Central memory CD8-positive, alpha-beta T cell (primary cell): ENCODE results near the gene HDAC4.

Source experiments
- ATAC-seq: fragments of 150-1000 bp; cut with Tn5 transposase; replicated peaks from 2 replicates; pipeline ENCODE4 v1.10.0; 2022; ENCODE audit warnings: mild to moderate bottlenecking, moderate FRiP score, moderate number of reproducible peaks; ENCODE audit not compliant: poor library complexity, severe bottlenecking; ENCODE audit errors: extremely low read depth
- DNase-seq, 2 donors: peaks; one replicate each; pipeline ENCODE4 v3.0.0; 2021; ENCODE audit warnings: low spot score in 2 of 2
- H3K27ac Mint-ChIP-seq: one replicate; pipeline ENCODE4 v1.8.0; 2022; ENCODE audit warnings: low read depth, mild to moderate bottlenecking, moderate library complexity, mixed read lengths
- H3K27me3 Mint-ChIP-seq: one replicate; pipeline ENCODE4 v1.8.0; 2022; ENCODE audit warnings: mixed read lengths
- H3K36me3 Mint-ChIP-seq: one replicate; pipeline ENCODE4 v1.8.0; 2022; ENCODE audit warnings: mild to moderate bottlenecking, moderate library complexity, mixed read lengths; ENCODE audit not compliant: insufficient read depth
- H3K4me1 Mint-ChIP-seq: one replicate; pipeline ENCODE4 v1.8.0; 2022; ENCODE audit warnings: mixed read lengths
- H3K4me3 Mint-ChIP-seq: one replicate; pipeline ENCODE4 v1.8.0; 2022; ENCODE audit warnings: mild to moderate bottlenecking, moderate library complexity, mixed read lengths
- H3K9me3 Mint-ChIP-seq: one replicate; pipeline ENCODE4 v1.8.0; 2022; ENCODE audit warnings: mixed read lengths

HDAC4 gene

DNA sequence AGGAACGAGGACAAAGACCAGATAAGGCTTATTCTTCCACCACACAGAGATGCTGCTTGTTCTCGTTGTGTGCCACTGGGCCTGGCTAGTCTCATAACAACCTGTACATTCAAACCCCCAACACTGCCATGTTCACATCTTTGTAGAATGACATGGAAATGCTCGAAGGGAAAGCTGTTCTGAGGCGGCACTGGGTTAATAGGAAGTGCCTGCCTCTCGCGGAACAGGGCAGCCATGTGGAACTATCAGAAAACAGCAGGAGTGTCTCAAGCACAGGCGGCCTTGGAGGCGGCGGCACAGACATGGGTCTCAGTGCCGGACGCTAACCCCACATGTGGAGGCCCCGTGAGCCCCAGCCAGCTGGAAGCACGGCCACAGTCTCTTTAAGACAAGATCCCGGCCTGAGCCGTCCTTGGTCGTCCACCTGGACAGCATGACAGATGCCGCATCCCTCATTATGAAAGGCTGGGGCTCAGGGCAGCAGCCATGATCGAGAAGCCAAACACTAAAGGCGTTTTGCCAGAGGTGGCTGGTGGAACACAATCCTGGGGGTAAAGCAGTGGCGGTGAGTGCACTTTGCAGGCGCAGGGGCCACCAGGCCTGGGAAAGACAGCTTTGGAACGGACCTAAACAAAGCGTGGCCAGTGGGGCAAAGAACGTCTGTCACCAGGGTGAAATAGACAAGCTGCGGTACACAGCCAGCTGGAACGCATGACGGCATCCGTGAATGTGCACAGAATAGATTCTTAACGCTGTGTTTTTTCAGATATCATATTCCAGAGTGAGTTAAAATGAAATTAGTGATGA, 161.0 kb downstream of the HDAC4 start:
- H3K27ac Mint-ChIP-seq: no peak overlapping the region
- peaks cover 47% of the 10 kb centered on the region for H3K4me1 Mint-ChIP-seq
- H3K27me3 Mint-ChIP-seq: no peaks in the 10 kb centered on the region
- DNase-seq (no peak), ATAC-seq (no peak)
- no peaks in the 10 kb centered on the region for H3K9me3 Mint-ChIP-seq
- H3K4me3 Mint-ChIP-seq: no peak overlapping the region
- peaks cover 5% of the 10 kb centered on the region for H3K36me3 Mint-ChIP-seq

DNA sequence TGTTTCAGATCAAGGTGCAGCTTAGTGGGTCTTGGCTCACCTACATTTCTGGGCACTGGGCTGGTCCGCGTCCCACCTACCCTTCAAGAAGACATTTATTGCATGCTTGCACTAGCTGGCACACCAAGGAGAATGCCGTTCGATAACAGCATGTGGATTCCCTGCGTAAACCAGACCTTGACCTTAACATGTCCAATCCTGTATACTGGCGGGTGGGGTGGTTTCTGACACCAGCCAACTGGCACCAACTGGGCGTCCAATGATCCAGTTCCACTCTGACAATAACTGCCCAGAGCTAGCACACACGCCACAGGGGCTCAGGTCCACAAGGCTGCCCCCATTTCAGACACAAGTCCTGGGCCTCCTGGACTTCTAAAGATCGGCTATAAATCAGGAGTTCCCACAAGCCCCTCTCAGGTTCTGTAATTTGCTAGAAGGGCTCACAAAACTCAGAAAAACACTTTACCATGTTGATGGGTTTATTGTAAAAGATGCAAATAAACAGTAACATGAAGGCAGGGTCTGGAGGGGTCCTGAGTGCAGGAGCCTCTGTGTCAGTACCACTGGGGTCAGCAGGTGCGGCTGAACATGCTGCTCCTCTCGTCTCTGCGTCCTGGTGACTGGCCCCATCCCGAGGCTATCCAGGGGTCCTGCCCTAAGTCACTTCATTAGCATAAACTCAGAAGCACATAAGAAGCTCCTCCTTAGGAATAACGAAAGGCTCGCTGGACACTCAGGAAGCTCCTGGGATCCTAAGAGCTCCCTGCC, 161.8 kb downstream of the HDAC4 start:
- Mint-ChIP-seq H3K9me3 (no peaks in the 10 kb centered on the region), H3K4me1 (peaks cover 44% of the 10 kb centered on the region), H3K4me3 (no peak overlapping the region), H3K27me3 (no peaks in the 10 kb centered on the region), H3K27ac (no peak overlapping the region), H3K36me3 (peaks cover 7% of the 10 kb centered on the region)
- DNase-seq (no peak), ATAC-seq (no peak)

DNA sequence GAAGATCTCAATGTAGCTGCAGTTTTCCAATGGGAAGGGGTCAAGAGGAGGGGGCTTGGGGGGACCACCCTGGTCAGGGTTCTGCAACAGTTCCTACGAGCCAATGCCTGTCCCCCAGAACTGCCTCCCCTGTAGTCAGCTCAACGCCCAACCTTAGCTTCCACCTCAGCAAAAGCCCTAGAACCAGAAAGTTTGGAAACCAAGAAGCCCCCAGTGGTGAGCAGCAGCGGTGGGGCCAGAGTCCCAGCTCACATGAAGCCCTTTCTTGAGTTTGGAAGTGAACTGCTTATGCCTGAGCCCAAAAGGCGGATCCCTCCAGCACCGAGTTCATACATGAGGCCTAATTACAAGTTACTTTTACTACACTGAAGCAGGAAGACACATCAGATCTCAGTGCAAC, 162.4 kb downstream of the HDAC4 start:
- H3K4me3 Mint-ChIP-seq: no peak overlapping the region
- H3K9me3 Mint-ChIP-seq: no peaks in the 10 kb centered on the region
- no peak overlapping the region for H3K27ac Mint-ChIP-seq
- no peaks in the 10 kb centered on the region for H3K27me3 Mint-ChIP-seq
- H3K4me1 Mint-ChIP-seq: peaks cover 46% of the 10 kb centered on the region
- DNase-seq (no peak), ATAC-seq (no peak)
- peaks cover 9% of the 10 kb centered on the region for H3K36me3 Mint-ChIP-seq

DNA sequence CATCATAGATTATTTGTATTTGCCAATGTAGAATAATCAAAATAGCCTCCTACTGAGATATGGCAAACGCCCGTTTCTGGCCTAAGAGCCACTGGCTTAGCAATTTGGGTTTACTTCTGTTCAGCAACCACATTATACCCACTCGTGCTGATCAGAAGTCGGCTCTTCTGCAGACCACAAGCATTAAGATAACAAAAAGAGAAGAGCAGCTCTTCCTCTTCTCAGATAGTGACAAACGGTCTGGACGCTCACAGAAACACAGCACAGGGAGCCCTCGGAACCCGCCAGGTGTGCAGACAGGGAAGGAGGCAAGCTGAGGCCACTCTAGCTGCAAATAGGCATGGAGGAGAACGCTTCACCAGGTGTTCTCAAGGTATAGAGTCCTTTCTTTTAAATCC, 164.0 kb downstream of the HDAC4 start:
- peaks cover 11% of the 10 kb centered on the region for H3K36me3 Mint-ChIP-seq
- no peaks in the 10 kb centered on the region for H3K9me3 Mint-ChIP-seq
- H3K4me1 Mint-ChIP-seq: peaks cover 41% of the 10 kb centered on the region
- DNase-seq: no peak
- no peaks in the 10 kb centered on the region for H3K27me3 Mint-ChIP-seq
- H3K4me3 Mint-ChIP-seq: no peak overlapping the region
- ATAC-seq: no peak
- H3K27ac Mint-ChIP-seq: no peak overlapping the region

DNA sequence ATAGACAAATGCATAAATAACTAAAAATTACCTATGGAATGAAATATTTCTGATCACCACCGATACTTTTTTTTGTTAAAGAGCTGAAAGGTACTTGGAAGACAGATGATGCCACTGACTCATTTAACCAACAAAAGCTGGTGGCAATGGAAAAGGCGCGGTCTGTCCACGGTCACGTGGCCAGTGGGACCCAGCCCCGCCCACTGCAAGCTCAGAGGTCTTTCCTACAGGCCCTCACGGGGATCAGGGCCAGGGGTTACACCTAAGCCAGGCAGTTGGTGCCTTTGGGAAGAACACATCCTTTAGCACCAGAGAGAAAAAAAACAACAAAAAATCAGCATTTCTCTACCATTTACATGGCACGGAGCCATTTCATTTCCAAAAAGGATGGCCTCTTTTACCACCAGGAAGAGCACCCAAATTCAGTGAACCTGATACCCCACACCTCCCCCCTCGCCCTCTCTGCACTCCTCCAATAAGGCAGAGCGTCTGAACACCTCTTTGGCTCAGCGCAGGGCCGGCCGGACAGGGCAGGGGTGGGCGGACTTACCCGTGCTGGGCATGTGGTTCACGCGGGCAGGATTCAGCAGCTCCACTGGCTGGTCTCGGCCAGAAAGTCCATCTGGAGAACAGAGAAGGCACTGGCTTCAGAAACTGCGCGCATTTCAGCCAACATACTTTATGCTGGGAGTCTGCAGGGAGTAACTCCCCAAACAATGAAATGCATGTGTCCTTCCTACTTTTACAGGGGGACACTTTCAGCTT, 164.6 kb downstream of the HDAC4 start:
- peaks cover 36% of the 10 kb centered on the region for H3K4me1 Mint-ChIP-seq
- H3K27me3 Mint-ChIP-seq: no peaks in the 10 kb centered on the region

DNA sequence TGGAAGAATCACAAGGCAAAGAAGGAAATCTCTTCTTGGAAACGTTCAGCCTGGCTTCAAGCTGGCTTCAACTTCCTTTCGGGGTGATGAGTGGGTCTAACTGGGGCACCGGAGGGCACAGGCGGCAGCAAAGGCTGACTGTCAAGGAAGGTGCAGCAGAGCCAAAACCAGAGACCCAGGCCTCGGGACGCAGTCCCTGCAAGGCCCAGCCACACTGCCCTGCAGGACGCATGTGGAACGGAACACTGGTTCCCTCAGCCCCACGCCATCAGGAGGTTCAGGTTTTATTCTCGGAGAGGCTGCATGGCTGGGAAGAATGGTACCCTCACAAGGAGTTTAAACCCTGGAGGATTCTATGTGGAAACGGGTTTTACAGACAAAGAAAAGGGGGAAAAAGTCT, 165.5 kb downstream of the HDAC4 start:
- H3K36me3 Mint-ChIP-seq: peaks cover 14% of the 10 kb centered on the region
- no peak overlapping the region for H3K27ac Mint-ChIP-seq
- no peaks in the 10 kb centered on the region for H3K27me3 Mint-ChIP-seq
- H3K4me3 Mint-ChIP-seq: no peak overlapping the region
- ATAC-seq: no peak
- no peak for DNase-seq
- H3K4me1 Mint-ChIP-seq: peaks cover 41% of the 10 kb centered on the region
- H3K9me3 Mint-ChIP-seq: no peaks in the 10 kb centered on the region

More for the DNA sequence above, 164.6 kb downstream of the HDAC4 start:
- Mint-ChIP-seq H3K4me3 (no peak overlapping the region), H3K27ac (no peak overlapping the region), H3K36me3 (peaks cover 11% of the 10 kb centered on the region), H3K9me3 (no peaks in the 10 kb centered on the region)
- DNase-seq: no peak
- ATAC-seq: no peak

DNA sequence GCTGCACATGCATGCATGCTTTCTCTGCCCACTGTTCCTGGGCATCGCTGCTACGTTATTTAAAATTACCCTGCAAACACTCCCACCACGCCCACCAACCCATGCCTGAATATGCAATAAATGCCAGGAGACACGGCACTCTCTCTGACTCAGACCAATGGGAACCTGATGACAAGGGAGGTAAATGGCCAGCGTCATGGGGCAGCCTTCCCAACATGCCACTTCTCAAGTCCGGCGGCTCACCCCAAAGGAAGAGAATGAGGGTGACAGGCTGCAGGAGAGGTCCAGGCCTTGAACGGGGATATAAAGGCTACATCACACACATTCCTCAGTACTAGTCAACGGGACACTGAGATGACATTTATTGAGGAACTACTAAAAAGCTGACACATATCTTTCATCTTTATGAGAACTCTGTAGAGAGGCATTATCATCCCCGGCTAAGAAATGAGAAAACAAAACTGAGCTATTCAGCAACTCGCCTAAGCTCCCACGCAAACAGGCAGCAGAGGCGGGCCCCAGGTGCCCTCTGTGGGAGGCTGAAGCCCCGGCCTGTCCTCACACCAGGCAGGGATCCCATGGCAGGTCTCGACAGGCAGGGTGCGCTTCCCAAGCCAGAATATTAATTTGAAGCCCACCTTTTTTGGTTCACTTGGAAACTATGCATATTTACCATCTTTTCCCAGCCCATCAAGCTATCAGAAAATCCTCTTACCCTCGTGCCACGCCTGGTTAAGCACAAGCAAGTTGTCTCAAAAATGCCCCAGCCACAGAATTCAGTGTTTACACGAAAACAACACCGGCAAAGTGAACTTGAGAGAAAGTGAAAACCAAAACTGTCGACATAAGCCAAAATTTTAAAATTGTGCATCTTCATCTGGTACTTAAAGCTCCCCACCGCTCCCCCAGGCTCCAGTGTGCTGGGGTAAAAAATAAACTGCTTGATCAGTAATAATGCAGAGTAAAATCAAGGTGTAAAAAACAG, 166.3 kb downstream of the HDAC4 start:
- DNase-seq (no peak), ATAC-seq (no peak)
- Mint-ChIP-seq H3K4me3 (no peak overlapping the region), H3K27me3 (no peaks in the 10 kb centered on the region), H3K4me1 (peaks cover 36% of the 10 kb centered on the region), H3K36me3 (peaks cover 14% of the 10 kb centered on the region), H3K9me3 (no peaks in the 10 kb centered on the region), H3K27ac (no peak overlapping the region)

DNA sequence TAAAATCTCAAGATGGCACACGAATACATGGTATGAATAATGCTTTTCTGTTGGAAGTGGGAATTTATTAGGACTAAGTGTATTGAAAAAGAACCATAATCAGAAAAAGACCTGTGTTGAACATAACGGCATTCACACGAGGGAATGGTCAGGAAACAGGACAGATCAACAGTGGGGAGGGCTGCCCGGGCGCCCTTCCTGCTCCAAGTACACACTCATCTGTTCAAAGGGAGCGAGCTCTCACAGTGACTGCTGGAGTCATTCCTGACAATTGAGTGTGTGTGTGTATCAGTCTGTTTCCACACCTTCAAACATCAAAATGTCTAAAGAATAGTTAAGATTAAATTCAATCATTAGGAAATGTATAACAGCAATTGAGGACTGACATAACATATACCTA, 167.2 kb downstream of the HDAC4 start:
- Mint-ChIP-seq H3K36me3 (peaks cover 13% of the 10 kb centered on the region), H3K27ac (peak overlapping the region; percentile 39), H3K4me1 (peaks cover 37% of the 10 kb centered on the region), H3K27me3 (no peaks in the 10 kb centered on the region), H3K9me3 (no peaks in the 10 kb centered on the region), H3K4me3 (no peak overlapping the region)
- ATAC-seq (no peak), DNase-seq (no peak)

DNA sequence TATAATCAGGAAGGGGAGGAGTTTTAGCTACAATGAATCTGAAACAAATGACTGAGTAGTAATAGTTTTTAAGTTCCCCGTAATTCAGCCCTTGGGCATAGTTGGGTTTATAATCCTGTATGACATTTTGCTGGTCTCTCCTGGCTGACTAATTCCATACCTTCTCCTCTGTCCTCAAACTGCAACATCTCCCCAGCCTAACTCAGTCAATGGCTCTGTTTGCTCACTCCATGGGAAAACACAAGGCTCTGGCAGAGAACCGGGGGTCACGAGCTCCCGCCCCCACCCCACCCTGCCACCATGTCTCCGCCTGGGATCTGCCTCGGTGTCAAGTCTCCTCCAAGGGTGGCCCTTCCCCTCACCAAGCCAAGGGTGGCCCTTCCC, 168.6 kb downstream of the HDAC4 start:
- Mint-ChIP-seq H3K27me3 (no peaks in the 10 kb centered on the region), H3K36me3 (peaks cover 14% of the 10 kb centered on the region), H3K9me3 (no peaks in the 10 kb centered on the region), H3K4me1 (peaks cover 43% of the 10 kb centered on the region), H3K27ac (no peak overlapping the region), H3K4me3 (peak overlapping the region; percentile 38)
- no peak for DNase-seq
- ATAC-seq: no peak

DNA sequence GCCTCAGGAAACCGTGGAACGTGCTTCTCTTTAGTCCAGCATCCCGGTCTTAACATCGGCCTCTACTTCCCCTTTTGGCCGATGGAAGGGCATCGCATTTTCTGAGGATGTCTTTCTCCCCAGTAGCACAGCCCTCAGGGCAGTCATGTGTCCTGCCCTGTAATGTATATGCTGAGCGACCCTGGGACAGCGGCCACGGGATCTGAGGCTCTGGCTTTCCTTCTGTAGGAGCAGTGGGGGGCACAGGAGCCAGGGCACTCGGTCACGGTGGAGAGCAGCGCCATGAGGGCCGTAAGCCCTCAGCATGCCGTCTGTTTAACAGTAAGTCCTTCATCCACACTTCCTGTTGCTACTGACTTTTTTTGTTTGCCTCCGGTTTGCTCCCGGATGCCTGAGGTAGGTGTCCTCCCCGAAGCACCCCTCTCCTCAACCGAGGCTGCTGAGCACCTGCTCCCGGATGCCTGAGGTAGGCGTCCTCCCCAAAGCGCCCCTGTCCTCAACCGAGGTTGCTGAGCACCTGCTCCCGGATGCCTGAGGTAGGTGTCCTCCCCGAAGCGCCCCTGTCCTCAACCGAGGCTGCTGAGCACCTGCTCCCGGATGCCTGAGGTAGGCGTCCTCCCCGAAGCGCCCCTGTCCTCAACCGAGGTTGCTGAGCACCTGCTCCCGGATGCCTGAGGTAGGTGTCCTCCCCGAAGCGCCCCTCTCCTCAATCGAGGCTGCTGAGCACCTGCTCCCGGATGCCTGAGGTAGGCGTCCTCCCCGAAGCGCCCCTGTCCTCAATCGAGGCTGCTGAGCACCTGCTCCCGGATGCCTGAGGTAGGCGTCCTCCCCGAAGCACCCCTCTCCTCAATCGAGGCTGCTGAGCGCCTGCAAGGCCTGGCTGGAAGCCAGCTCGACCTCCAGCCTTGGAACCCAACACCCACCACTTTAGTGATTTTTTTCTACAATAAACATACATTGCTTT, 169.3 kb downstream of the HDAC4 start:
- no peak overlapping the region for H3K27ac Mint-ChIP-seq
- peaks cover 44% of the 10 kb centered on the region for H3K4me1 Mint-ChIP-seq
- DNase-seq (no peak), ATAC-seq (no peak)
- no peaks in the 10 kb centered on the region for H3K27me3 Mint-ChIP-seq
- H3K9me3 Mint-ChIP-seq: no peaks in the 10 kb centered on the region
- peak overlapping the region; percentile 38 for H3K4me3 Mint-ChIP-seq
- H3K36me3 Mint-ChIP-seq: peaks cover 14% of the 10 kb centered on the region
